ENCODE measurements around the gene RECK.

DNA sequence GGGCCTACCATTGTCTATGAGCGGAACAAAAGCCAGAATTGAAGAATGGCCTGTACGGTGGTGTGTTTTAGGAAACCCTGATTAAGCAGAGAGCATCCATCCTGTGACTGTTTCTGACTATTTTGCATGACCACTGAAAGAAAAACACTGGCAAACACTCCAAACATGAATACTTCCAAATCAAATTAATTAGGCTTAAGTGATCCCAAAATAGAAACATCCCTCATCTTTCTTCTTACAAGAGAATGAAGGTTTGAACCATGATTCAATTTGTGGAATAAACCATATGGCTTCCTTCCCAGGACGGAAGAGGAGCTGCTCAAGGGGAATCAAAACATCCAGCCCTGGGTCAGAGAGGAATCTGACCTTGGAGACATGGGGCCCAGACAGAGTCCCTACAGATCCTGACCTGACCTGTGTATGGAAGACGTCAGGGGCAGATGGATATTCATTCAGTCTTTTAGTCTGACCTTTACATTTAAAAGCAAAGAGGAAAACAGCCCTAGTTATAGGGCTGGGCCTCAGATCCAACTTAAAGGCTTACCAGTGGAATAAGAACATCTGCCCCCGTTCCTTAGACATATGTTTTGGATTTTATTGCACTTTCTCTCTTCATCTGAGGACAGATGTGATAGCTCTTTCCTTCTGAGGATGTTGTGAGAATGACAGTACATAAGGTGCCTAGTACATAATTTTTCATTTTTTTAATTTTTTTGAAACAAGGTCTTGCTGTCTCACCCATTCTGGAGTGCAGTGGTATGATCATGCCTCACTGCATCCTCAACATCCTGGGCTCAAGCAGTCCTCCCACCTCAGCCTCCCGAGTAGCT, 17.6 kb upstream of the RECK start:
- TF ChIP-seq POLR2AphosphoS5 (IDR thresholded peaks at IDR 0.05; ENCODE audit: low read depth, low read length) (no peak), TAF1 (IDR thresholded peaks at IDR 0.05; ENCODE audit: borderline replicate concordance, insufficient read depth, low read length) (no peak), SIN3A (IDR thresholded peaks at IDR 0.05; ENCODE audit: borderline replicate concordance, insufficient read depth, low read length) (no peak), REST (IDR thresholded peaks at IDR 0.05; ENCODE audit: insufficient read depth in 1 of 2, low read depth in 2 of 2, low read length in 2 of 2) (no peak), FOXP2 (optimal IDR thresholded peaks at IDR 0.05; ENCODE audit: borderline replicate concordance, extremely low read depth, extremely low read length, insufficient read depth) (no peak)

Measured in PFSK-1 (cell line).